Nephron (organoid): ENCODE data around the gene RHOA.
"Not testable (repeated sequence)": the region's sequence is repeated elsewhere in the genome, so short reads cannot be mapped to it uniquely, and the experiment has no call there.

ENCODE experiments used
- H3K27ac Mint-ChIP-seq, 3 experiments: 2 replicates each; pipeline ENCODE4 v1.8.0; 2020; ENCODE audit warnings: mixed read lengths in 3 of 3, mild to moderate bottlenecking in 2 of 3, moderate library complexity in 1 of 3
- H3K27me3 Mint-ChIP-seq: 2 replicates; pipeline ENCODE4 v1.8.0; 2021; ENCODE audit warnings: low read depth, mild to moderate bottlenecking, moderate library complexity, mixed read lengths
- H3K36me3 Mint-ChIP-seq: 2 replicates; pipeline ENCODE4 v1.8.0; 2020; ENCODE audit warnings: low read depth, mixed read lengths
- H3K4me1 Mint-ChIP-seq: 2 replicates; pipeline ENCODE4 v1.8.0; 2020; ENCODE audit warnings: mixed read lengths
- H3K4me3 Mint-ChIP-seq, 3 experiments: 2 replicates each; pipeline ENCODE4 v1.8.0; 2020; ENCODE audit warnings: mild to moderate bottlenecking in 3 of 3, mixed read lengths in 3 of 3, moderate library complexity in 2 of 3
- H3K9me3 Mint-ChIP-seq: 2 replicates; pipeline ENCODE4 v1.8.0; 2020; ENCODE audit warnings: mixed read lengths
- TF ChIP-seq, protein P1 (sequence below), 3 experiments: fragments of 200-600 bp; sonication (generic); IDR thresholded peaks; one replicate each; pipeline ENCODE4 v1.5.0; 2021; ENCODE audit warnings: antibody characterized with exemption in 3 of 3; ENCODE audit not compliant: unreplicated experiment in 3 of 3

The RHOA gene

GRCh38 chr3:49370585-49371290 lies 41.0 kb downstream of the RHOA start:
- Mint-ChIP-seq H3K4me1 (no peaks in the 10 kb centered on the region), H3K36me3 (peaks cover 71% of the 10 kb centered on the region), H3K9me3 (no peaks in the 10 kb centered on the region)

DNA sequence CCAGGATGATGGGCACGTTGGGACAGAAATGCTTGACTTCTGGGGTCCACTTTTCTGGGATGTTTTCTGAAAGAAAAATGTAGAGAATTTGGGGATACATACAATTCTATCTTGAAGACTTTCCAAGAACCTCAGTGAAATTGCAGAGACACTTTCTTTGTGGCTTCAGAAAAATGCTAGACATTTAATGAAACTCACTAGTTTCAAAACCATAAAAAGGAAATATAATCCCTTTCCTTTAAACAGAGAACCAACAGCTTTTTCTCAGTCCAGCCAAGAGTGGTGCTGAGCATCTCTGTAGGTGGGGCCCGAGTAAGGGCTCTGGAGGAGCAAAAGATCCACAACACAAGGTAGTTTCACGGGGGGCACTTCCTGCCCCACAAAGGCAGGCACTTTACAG lies 49.2 kb downstream of the RHOA start:
- H3K4me3 Mint-ChIP-seq: no peak overlapping the region
- H3K27me3 Mint-ChIP-seq: no peaks in the 10 kb centered on the region
- peaks cover 55% of the 10 kb centered on the region for H3K36me3 Mint-ChIP-seq
- H3K4me1 Mint-ChIP-seq: peaks cover 11% of the 10 kb centered on the region
- TF ChIP-seq, protein P1, sequence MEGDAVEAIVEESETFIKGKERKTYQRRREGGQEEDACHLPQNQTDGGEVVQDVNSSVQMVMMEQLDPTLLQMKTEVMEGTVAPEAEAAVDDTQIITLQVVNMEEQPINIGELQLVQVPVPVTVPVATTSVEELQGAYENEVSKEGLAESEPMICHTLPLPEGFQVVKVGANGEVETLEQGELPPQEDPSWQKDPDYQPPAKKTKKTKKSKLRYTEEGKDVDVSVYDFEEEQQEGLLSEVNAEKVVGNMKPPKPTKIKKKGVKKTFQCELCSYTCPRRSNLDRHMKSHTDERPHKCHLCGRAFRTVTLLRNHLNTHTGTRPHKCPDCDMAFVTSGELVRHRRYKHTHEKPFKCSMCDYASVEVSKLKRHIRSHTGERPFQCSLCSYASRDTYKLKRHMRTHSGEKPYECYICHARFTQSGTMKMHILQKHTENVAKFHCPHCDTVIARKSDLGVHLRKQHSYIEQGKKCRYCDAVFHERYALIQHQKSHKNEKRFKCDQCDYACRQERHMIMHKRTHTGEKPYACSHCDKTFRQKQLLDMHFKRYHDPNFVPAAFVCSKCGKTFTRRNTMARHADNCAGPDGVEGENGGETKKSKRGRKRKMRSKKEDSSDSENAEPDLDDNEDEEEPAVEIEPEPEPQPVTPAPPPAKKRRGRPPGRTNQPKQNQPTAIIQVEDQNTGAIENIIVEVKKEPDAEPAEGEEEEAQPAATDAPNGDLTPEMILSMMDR (IDR thresholded peaks at IDR 0.05; ENCODE audit: unreplicated experiment in 3 of 3): no peak
- no peaks in the 10 kb centered on the region for H3K9me3 Mint-ChIP-seq
- peak overlapping the region in 1 of 3 experiments; percentile 39 for H3K27ac Mint-ChIP-seq

More at GRCh38 chr3:49370585-49371290, 41.0 kb downstream of the RHOA start:
- H3K27ac Mint-ChIP-seq: no peak overlapping the region
- TF ChIP-seq, protein P1 (IDR thresholded peaks at IDR 0.05; ENCODE audit: unreplicated experiment in 3 of 3): no peak
- H3K27me3 Mint-ChIP-seq: no peaks in the 10 kb centered on the region
- H3K4me3 Mint-ChIP-seq: no peak overlapping the region

DNA sequence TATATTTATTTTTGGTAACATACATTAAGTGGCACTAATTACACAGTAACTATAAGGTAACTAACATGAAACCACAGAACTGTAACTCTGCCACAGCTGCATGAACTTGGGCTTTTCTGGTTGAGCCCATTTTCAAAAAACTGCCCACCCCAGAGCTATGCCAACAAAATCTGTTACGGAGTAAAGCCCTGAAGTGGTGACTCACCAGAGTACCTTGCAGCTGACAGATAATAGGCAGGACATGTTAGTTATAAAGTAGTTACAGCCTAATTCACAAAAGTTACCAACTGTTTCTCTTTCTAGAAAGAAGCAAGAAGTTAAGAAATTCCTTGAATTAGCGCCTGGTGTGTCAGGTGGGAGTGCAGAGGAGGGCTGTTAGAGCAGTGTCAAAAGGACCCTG lies 52.2 kb downstream of the RHOA start:
- Mint-ChIP-seq H3K4me3 (peak overlapping the region; percentile 29 to 95 (median 93)), H3K27me3 (no peaks in the 10 kb centered on the region), H3K27ac (peak overlapping the region; percentile 91 to 94 (median 91)), H3K36me3 (peaks cover 52% of the 10 kb centered on the region), H3K4me1 (peaks cover 19% of the 10 kb centered on the region), H3K9me3 (no peaks in the 10 kb centered on the region)
- TF ChIP-seq, protein P1 (IDR thresholded peaks at IDR 0.05; ENCODE audit: unreplicated experiment in 3 of 3): no peak

GRCh38 chr3:49358884-49359225 lies 52.9 kb downstream of the RHOA start:
- Mint-ChIP-seq H3K4me3 (peak overlapping the region; percentile 90 to 95 (median 93)), H3K27ac (peak overlapping the region; percentile 91 to 94 (median 91)), H3K9me3 (no peaks in the 10 kb centered on the region), H3K4me1 (peaks cover 19% of the 10 kb centered on the region), H3K36me3 (peaks cover 56% of the 10 kb centered on the region), H3K27me3 (no peaks in the 10 kb centered on the region)
- TF ChIP-seq, protein P1 (IDR thresholded peaks at IDR 0.05; ENCODE audit: unreplicated experiment in 3 of 3): no peak

GRCh38 chr3:49358217-49358883 lies 53.4 kb downstream of the RHOA start, which contains the start of gene GPX1:
GPX1 (minus strand) TSS chr3:49358353; CDS start chr3:49358278, 75 bp downstream.
- H3K27ac Mint-ChIP-seq: peak within 1 kb of the TSS; percentile 91 to 94 (median 94)
- peaks cover 53% of the 10 kb centered on the region for H3K36me3 Mint-ChIP-seq

GRCh38 chr3:49357443-49358216 lies 54.1 kb downstream of the RHOA start:
- not testable (repeated sequence) for H3K27me3 Mint-ChIP-seq, H3K9me3 Mint-ChIP-seq
- peak overlapping the region; percentile 91 to 94 (median 94) for H3K27ac Mint-ChIP-seq
- H3K36me3 Mint-ChIP-seq: peaks cover 48% of the 10 kb centered on the region
- H3K4me3 Mint-ChIP-seq: peak overlapping the region; percentile 90 to 95 (median 93)
- H3K4me1 Mint-ChIP-seq: peaks cover 19% of the 10 kb centered on the region

More at GRCh38 chr3:49358217-49358883, 53.4 kb downstream of the RHOA start, which contains the start of gene GPX1:
- Mint-ChIP-seq H3K9me3 (no peaks in the 10 kb centered on the region), H3K4me3 (peak within 1 kb of the TSS; percentile 90 to 95 (median 93)), H3K27me3 (no peaks in the 10 kb centered on the region), H3K4me1 (peaks cover 19% of the 10 kb centered on the region)
- TF ChIP-seq, protein P1 (IDR thresholded peaks at IDR 0.05; ENCODE audit: unreplicated experiment in 3 of 3): no peak

- peaks cover 43% of the 10 kb centered on the region for H3K36me3 Mint-ChIP-seq
- H3K27ac Mint-ChIP-seq: peak overlapping the region; percentile 91 to 94 (median 94)
- peaks cover 19% of the 10 kb centered on the region for H3K4me1 Mint-ChIP-seq
- H3K9me3 Mint-ChIP-seq, H3K27me3 Mint-ChIP-seq: not testable (repeated sequence)
- peak overlapping the region; percentile 90 to 95 (median 93) for H3K4me3 Mint-ChIP-seq
Measured at GRCh38 chr3:49357095-49357442, 54.7 kb downstream of the RHOA start.
